Measurements from ENCODE around the gene NKD2.
"Not testable (repeated sequence)": the region's sequence is repeated elsewhere in the genome, so short reads cannot be mapped to it uniquely, and the experiment has no call there.

The NKD2 gene

DNA sequence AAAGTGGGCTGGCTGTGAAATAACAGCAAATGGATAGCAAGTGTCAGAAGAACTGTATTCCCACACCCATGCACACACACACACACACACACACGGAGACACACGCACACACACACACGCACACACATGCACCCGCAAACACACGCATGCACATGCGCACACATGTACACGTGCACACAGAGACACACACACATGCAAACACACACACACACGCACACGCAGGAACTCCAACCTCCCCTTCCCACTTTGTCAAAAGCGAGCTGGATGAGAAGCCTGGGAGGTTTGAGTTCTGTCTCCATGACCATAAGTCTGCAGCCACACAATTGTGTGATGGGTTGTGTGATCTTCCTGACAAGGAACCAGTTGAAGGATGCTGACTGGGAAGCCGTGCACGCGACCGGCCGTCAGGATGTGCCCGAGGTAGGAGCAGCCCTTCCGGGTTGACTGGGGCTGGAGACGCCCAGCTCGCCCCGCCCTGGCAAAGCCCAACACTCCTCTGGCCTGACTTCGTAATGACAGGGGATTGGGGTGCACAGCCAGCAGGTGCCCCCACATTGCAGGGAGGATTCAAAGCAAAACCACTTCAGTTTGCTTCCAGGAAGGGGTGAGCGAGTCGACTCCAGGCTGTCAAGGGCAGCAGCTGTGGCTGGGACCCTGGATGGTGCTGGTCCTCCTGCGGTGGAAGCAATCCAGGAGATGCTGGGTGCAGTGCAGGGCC lies 29.3 kb upstream of the NKD2 start:
- DNase-seq (ENCODE audit: low read depth): no peak

DNA sequence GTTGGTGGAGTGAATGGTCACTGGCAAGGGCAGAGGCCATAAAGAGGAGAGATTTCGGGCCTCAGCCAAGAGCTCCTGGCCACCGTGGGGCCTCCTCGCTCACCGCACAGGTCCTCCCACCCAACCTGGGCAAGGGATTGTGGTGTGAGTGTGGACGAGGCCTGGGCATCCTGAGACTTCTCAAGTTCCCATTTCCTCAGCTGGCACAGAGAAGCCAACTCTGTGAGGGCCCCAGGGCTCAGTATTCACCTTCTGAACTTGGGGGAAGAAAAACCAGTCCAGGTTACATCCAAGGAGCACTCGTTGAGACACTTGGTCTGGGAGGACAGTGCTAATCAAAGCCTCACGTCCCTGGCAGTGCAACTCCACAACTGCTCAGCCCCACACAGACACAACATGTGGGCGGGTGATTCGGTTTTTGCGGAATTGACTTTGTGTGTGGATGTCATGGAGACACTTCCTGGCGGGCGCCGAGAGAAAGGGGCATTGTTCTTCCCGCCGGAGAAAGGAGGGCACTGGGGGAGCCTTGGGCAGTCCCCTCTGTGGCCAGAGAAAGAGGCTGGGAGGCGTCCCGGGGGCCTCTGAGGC lies 28.5 kb upstream of the NKD2 start:
- DNase-seq (ENCODE audit: low read depth): no peak

DNA sequence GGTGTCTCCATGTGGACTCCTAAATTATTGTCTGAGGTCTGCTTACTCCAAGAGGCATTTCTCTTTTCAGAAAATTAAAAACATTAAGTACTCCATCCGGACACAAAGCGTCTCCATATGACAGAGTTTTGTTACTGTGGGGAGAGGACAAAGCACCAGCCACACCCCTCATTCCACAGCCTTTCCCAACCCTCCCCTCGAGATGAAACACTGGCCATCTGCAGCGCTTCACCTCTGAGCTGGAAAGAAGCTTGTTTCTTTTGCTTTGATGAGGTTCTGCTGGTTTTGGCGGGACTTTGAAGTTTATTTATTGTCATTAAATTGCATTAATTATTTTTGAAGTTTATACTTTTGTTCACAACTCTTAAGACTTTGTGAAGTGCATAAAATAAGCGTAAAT lies 27.6 kb upstream of the NKD2 start:
- DNase-seq (ENCODE audit: low read depth): no peak

DNA sequence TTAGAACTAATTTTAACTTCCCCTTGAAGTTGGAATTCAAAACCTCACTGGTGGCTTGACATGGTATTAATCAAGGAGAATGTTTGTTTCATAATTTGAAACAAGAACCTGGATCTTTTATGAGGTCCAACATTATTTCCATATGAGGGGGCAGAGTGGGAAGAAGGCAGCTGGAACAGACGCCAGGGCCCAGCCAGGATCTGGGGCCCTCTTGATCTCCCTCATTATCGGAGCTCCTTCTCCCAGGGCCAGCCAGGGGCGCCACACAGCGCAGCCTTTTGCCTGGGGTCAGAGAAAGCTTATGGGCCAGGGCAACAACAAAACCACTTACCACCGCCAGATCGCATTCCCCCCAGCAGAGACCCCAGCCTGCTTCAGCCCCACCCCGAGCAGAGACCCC lies 27.1 kb upstream of the NKD2 start:
- DNase-seq (ENCODE audit: low read depth): no peak

DNA sequence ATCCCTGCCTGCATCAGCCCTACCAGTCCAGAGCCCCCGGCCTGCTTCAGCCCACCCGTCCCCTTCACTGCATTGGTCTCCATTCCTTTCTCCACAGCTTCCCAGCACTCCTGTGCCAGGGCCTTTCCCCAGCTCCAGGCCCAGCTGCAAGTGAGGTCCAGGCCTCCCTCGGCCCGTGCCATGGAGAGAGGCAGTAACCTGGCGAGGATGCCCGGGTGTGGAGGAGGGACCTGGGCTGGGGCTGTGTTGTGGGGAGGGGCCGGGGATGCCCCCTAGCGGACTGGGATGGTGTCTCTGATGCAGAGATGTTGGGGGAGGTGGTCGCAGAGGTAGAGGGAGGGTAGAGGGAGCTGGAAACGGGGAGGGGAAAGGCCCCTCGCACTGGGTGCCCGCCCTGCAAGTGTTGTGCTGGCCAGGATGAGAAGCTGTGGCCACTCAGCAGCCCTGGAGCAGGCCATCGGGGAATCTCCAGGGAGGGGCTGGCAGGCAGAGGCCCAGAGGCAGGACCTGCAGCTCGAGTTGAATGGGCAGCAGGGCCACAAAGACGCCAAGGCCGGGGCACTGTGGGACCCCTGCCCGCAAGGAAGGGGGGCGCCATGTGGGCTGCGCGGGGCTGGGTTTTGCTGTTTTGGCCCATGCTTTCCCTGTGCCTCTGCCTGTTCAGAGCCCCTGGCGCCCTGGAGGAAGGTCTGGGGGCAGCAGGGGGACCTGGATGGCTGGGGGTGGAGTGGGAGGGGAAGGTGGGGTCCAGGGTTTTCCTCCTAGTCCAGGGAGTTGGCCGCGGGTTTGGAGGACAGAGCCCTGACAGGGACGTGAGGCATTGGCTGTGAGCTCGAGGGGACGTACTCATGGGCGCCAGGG lies 26.0 kb upstream of the NKD2 start:
- no peak for DNase-seq (ENCODE audit: low read depth)

DNA sequence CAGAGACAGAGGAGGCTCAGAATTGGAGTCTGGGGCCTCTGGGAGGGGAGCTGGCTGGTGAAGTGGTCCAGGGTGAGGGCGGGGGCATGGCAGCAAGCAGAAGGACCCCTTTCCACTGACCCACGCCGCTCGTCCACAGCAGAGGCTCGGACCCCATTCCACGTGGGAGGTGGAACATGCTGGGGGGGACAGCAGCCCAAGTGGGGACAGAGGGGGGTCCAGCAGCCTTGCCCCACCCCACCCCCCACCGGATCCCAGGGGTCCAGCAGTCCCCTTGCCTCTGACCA lies 25.4 kb upstream of the NKD2 start:
- no peak for DNase-seq (ENCODE audit: low read depth)

DNA sequence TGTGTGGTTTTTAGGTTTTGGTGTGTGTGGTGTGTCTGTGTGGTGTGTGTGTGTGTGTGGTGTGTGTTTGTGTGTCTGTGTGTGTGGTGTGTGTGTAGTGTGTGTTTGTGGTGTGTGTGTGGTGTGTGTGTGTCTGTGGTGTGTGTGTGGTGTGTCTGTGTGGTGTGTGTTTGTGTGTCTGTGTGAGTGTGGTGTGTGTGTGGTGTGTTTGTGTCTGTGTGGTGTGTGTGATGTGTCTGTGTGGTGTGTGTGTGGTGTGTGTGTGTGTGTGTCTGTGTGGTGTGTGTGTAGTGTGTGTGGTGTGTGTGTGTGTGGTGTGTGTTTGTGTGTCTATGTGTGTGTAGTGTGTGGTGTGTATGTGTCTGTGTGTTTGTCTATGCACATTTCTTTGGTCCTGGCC lies 25.0 kb upstream of the NKD2 start:
- no peak for DNase-seq (ENCODE audit: low read depth)

DNA sequence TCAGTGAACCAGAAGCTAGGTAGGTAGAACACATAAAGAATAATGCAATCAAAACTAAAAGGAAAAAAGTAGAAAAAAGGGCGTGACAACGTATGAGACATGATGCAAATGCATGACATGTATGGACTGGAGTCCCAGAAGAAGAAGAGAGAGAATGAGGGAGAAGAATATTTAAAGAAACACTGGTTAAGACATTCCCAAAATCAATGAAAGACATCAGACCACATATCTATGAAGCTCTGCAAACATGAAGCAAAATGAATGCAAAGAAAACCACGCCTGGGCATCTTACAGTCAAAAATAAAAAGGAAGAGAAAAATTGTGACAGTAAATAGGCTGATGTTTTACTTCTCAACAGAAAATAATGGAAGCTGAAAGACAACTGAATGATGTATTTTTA lies 23.8 kb upstream of the NKD2 start:
- DNase-seq (ENCODE audit: low read depth): no peak

DNA sequence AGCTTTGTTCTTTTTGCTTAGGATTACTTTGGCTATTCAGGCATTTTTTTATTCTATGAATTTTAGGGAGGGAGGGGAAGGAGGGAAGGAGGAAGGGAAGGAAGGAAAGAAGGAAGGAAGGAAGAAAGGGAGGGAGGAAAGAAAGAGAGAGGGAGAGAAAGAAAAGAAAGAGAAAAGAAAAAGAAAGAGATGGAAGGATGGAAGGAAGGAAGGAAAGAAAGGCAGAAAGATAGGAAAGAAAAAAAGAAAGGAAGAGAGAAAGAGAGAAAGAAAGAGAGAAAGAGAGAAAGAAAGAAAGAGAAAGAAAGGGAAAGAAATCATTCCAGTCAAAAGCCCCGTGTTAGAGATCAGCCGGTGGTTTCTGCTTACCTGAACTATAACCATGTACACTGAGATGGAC lies 20.8 kb upstream of the NKD2 start:
- DNase-seq (ENCODE audit: low read depth): no peak

DNA sequence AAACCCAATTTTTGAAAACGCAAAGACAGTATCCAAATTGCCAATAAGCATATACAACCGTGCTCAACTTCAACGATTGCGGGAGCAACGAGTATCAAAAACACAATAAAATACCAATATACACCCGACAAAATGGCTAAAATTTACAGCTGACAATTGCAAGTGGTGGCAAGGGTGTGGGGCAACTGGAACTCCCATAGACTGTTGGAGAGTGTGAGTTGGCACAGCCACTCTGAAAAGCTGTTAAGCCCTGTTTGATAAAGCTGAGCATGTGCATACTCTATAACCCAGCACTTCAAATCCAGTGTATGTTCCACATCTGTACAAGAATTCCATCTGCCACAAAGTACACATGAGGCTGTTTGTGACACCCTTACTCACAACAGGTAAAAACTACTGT lies 20.3 kb upstream of the NKD2 start:
- no peak for DNase-seq (ENCODE audit: low read depth)

DNA sequence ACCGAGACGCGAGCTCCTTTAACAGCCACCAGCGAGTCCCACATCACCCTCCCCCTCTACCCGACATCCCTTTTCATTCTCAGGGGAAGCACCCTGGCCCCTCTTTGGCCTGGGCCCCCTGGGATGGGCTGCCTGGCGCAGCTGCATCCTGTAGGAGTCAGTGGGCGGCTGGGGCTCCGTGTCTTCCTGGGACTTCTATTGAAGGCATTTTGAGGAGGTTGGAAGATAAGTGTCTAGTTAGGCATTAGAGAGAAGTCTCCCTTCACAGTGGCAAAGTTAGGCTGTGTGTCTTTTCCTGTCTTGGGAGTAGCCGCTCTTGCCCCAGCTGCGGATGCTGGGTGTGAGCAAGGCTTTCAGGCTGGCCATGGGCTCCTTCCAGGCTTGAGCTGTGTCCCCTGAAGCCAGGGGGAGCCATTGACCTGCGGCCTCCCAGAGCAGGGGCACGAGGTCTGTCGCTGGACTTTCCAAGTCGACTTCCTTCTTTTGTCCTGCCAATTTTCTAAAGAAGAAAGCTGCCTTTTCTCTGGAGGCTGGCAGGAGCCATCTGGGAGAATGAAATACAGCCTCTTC lies 18.6 kb upstream of the NKD2 start:
- no peak for DNase-seq (ENCODE audit: low read depth)

DNA sequence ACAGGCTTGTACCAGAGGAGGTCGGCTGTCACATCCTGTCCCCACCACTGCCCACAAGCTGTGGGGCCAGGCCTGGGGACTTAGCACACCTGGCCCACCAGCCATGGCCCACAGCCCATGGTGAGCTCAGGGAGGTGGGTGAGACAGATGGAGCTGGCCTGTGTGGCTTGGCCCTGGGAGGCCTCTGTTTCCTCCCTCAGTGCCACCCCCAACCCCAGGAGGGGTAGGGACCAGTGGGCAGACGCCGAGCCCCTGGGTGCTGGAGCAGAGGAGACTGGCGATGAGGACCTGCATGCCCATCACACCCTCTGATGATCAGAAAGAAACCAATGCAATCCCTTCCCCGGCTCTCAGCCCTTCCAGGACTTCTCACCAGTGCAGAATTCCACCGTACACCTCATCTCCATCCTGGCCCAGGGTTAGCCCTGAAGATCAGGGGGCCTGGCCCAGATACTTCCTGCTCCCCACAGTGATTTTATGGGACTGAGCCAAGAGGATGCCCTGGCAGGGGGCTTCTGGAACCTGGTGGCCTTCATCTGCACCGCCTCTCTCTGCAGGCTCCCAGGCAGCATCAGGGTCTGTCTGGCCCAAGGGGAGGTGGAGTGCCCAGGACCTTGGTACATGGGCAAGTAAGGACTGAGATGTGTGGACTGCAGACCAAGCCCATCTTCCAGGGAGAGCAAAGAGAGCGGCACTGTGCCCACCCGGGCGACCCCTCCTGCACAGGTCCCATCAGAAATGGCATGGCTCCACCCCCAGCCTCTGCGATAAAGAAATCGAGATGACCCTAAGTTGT lies 16.9 kb upstream of the NKD2 start:
- no peak for DNase-seq (ENCODE audit: low read depth)

DNA sequence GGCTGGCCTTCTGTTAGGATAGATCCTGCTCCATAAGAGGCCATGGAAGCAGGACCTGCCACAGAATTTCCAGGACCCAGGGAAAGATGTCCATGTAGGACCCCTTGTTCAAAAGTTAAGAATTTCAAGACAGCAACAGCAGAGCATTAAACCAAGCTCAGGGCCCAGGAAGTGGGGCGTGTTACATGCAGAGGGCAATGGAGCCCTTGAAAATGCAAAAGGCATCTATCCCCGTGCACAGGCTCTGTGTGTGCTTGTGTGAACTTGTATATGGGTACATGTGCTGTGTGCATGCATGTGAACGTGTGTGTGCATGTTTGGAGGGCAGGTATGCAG lies 14.4 kb upstream of the NKD2 start:
- no peak for DNase-seq (ENCODE audit: low read depth)

DNA sequence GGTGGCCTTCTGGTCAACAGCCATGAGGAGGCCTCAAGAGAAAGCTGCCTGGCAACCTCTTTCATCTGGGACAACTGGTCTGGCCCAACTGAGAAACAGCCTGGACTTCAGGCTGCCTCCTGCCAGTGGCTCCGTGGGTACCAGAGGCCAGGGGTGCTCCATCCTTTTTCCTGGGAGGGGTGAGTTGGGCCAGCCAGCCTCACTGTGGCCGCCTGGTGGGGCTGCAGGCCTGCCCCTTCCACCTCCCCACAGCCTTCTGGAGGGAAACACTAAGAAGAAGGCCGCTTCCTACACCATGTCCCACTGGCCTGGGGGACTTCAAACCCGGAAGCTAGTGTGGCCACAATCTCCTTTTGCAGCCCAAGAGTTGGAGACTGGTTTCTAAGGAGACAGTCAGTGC lies 13.8 kb upstream of the NKD2 start:
- DNase-seq (ENCODE audit: low read depth): no peak

DNA sequence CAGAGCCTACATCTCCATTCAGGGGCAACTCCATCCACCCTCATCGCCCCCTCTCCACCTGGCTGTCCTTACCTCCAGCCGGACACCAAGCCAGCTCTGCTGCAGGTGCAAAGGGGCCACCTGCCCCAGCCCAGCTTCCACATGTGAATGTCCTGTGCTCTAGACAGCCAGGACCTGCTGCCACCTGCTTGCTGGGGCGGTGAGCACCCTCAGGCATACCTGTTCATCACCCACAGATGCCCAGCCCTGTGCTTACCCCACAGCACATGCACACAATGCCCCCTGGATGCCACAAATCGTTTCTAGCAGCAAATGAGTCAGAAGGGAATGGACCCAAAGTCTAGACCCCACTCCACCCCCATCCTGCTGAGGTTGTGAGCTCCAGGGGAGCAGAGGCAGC lies 13.3 kb upstream of the NKD2 start:
- DNase-seq (ENCODE audit: low read depth): no peak

DNA sequence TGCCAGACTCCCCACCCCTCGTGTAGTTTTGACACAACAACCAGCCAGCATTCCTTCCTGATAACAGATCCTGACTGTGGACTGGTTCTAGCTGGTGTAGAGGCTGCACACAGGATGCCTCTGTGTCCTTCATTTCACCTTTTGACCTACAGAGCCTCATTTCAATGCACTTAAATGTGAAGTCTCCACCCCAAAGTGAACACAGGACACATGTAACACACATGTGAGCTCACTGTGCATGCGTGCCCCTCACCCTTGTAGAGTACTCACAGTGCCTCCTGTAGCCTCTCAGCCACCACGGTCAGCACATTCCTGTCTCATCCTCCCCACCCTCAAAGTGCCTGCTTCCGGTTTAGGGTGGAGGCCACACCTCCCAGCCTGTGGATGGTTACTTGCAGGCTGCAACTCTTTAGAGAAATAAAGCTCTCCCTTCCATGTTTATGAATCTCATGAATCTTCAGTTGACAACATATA lies 11.6 kb upstream of the NKD2 start:
- DNase-seq (ENCODE audit: low read depth): no peak

DNA sequence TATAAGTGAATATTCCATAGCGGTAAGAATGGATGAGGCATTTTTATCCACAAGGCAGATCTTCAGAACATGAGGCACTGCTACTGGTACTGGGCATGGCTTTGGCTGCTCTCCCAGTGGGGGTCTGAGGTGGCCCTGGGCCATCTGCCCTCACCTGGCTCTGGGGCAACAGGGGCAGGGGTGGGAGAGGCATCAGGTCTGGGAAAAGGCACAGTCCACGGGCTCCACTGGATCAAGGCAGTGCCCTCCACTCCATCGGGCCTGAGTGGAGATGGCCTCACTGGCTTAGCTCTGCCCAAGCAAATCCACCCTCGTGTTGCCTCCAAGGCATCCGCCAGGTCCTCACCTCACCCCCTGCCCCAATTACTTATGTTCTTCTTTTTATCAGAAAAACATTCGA lies 10.9 kb upstream of the NKD2 start:
- DNase-seq (ENCODE audit: low read depth): no peak

DNA sequence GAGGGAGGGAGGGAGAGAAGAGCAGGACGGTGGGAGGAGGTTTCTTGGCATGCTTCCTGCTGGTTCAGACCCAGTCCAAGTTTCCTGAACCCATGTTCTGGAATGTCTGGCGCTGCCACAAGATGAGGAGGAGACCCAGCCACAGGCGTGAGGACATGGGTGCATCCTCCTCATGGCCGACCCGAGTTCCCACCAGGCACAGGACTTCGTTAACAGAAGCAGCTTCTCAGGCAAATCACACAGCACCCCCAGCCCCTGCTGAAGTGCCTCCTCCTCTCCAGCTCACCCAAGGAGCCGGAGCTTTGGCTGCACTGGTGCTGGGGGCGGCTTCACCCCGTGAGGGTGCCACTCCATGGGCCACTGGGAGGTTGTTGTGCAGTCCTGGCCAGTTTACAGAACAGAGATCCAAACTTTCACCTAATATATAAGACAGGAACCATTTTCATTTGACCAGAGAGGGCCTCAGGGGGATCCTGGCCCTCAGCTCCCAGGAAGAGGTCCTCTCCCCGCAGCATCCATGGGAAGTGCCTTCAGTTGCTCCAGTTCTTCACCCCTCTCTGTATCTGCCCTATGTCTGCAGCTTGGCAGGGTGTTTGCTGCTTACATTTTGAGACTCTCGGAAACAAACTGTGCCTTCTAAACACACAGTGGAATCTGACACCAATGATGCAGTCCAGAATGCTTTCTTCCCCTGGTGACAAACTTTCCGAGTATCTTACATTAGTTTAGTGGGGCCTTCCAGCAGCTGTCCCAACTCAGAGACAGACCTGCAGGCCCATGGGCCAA lies 10.2 kb upstream of the NKD2 start:
- DNase-seq (ENCODE audit: low read depth): no peak

DNA sequence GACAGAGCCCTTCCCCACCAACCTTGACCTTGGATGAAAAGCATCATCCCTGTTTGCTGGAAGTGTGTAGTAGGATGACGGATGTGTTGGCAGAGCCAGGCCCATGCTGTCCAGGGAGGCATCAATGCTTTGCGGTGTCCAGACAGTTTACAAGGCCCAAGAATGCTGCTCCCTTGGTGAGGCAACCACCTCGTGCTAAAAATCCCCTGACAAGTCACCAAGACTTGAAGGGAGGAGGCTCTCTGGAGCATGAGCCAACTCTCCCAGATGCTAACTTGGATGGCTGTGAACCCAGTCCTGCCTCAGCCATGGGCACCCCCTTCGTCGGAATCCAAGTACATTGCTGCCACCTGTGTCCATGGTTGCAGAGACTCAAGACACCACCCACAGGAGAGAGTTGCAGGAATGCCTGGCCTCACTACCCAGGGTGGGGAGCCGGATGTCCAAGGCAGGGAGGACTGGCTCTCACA lies 9.5 kb upstream of the NKD2 start:
- no peak for DNase-seq (ENCODE audit: low read depth)

DNA sequence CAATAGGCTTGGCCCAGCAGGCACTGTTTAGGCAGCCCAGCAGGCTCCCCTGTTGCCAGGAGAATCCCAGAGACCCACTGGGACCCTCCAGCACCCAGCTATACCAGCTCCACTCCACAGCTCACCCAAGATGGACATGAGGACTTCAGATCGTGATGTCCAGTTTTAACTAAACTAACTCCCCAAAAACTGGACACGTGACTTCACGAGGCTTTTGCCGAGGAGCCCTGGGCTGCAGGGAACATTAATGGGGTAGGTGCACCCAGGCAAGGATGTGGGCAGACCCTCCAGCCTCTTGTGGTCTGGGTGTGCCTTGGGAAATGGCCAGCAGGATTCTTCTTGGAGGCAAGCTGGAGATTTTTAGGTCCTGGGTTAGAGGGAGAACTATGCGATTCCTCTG lies 8.9 kb upstream of the NKD2 start:
- no peak for DNase-seq (ENCODE audit: low read depth)

DNA sequence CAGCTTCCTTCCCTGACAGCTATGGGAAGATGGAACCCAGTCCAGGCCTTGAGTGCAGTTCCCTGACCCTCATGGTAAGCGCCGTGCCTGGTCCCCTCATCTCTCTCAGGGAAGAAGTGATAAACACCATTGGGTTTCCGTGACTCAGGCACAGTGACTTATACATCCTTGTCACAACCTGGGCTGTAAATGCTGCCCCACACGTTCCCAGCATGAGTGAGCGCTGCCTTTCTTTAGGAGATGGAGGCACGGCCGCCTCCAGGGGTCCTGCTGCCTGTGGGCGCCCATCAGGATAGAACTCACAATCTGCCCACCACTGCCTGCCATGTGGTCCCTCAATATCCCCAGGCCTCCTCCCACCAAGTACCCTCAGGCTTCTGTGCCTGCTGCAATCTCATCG lies 8.3 kb upstream of the NKD2 start:
- no peak for DNase-seq (ENCODE audit: low read depth)

DNA sequence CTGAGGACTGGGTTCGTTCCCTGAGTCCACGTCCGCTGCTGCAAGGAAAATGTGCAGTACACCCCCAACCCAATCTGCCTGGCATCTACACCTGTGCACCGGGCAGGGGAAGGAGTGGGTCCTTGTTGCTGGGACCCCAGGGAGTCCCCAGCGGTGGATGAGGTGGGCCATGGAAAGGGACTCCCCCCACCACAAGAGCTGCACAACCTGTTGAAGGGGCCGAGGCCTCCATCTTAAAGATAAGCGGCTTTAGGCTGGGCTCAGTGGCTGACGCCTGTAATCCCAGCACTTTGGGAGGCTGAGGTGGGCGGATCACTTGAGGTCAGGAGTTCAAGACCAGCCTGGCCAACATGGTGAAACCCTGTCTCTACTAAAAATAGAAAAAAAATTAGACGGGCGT lies 7.8 kb upstream of the NKD2 start:
- DNase-seq (ENCODE audit: low read depth): not testable (repeated sequence)

All from T-helper 22 cell (primary cell).